ENCODE results near the gene SMAP2. TPM values are rescaled to one million over a fixed set of nuclear protein-coding genes. Genes with fewer than 3 reads are reported as not detected.

SMAP2 gene
- total RNA-seq, 3 donors from 2014 or later: 27.2 to 64.2 (median 33.1) TPM

DNA sequence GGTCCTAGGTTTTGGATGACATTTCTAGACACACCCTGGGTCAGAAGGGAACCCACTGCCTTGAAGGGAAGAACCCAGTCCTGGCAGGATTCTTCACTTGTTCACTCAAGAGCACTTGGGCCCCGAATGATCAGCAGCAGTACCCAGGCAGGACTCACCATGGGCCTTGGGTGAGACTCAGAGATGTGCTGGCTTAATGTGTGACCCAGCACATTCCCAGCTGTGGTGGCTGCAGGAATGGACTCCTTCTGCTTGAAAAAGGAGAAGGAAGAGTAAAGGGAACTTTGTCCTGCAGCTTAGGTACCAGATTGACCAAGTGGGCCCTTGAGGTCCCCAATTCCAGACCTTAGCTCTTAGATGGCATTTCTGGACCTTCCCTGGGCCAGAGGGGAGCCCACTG is 12.3 kb upstream of the SMAP2 start:
- Histone ChIP-seq H3K36me3 (no peaks in the 10 kb centered on the region), H3K4me1 (no peaks in the 10 kb centered on the region), H3K27me3 (no peaks in the 10 kb centered on the region), H3K27ac (no peak overlapping the region), H3K4me3 (no peak overlapping the region), H3K9me3 (peaks cover 0 to 15% of the 10 kb centered on the region in 2 donors)
- no peak for DNase-seq (ENCODE audit: low spot score in 2 of 2)
- intact Hi-C loops (cut with DNase I; ENCODE audit: low total_unique reads): no loop called here
- TF ChIP-seq POLR2AphosphoS5 (IDR thresholded peaks at IDR 0.05) (no peak), POLR2A (IDR thresholded peaks at IDR 0.05) (no peak)
- TF ChIP-seq, protein P1, sequence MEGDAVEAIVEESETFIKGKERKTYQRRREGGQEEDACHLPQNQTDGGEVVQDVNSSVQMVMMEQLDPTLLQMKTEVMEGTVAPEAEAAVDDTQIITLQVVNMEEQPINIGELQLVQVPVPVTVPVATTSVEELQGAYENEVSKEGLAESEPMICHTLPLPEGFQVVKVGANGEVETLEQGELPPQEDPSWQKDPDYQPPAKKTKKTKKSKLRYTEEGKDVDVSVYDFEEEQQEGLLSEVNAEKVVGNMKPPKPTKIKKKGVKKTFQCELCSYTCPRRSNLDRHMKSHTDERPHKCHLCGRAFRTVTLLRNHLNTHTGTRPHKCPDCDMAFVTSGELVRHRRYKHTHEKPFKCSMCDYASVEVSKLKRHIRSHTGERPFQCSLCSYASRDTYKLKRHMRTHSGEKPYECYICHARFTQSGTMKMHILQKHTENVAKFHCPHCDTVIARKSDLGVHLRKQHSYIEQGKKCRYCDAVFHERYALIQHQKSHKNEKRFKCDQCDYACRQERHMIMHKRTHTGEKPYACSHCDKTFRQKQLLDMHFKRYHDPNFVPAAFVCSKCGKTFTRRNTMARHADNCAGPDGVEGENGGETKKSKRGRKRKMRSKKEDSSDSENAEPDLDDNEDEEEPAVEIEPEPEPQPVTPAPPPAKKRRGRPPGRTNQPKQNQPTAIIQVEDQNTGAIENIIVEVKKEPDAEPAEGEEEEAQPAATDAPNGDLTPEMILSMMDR (IDR thresholded peaks at IDR 0.05): no peak

DNA sequence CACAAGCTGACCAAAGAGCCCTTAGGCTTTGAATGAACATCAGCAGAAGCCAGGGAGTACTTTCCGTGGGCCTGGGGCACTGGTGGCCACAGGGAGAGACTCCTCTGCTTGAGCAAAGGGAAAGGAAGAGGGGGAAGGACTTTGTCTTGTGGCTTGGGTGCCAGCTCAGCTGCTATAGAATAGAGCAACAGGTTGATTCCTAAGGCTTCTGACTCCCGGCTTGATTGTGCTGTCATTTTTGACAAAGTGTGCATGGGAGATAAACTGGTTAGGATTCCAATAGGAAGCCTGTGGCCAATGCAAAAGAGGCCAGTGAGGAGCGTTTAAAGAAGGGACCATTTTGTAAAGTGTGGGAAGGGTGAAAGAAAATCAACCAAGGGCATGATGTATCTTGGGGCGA is 11.9 kb upstream of the SMAP2 start:
- H3K36me3 ChIP-seq: no peaks in the 10 kb centered on the region
- no peak overlapping the region for H3K27ac ChIP-seq
- intact Hi-C loops (cut with DNase I; ENCODE audit: low total_unique reads): no loop called here

DNA sequence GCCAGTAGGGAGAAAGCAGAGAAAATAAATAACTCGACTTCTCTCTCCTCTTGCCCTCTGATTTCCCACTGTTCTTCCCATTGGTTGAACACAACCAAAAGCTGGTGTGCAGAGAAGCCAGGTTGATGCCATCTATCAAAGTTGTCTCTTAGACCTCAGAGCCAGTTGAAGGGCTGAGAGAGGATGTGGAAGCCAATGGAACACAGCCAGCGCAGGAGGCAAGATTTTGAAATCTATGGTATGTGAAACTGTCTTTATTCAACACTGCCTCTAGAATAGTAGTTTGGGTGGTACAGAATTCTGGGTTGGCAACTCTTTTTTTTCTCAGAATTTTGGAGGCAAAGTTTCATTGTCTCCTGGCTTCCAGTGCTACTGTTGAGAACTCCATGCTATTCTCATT is 11.3 kb upstream of the SMAP2 start:
- Histone ChIP-seq H3K27ac (no peak overlapping the region), H3K4me3 (no peak overlapping the region), H3K4me1 (no peaks in the 10 kb centered on the region), H3K9me3 (peaks cover 0 to 12% of the 10 kb centered on the region in 2 donors), H3K27me3 (no peaks in the 10 kb centered on the region), H3K36me3 (no peaks in the 10 kb centered on the region)
- TF ChIP-seq POLR2A (IDR thresholded peaks at IDR 0.05): no peak
- TF ChIP-seq POLR2AphosphoS5 (IDR thresholded peaks at IDR 0.05): no peak
- TF ChIP-seq, protein P1 (IDR thresholded peaks at IDR 0.05): no peak
- intact Hi-C loops (cut with DNase I; ENCODE audit: low total_unique reads): no loop called here
- no peak for DNase-seq (ENCODE audit: low spot score in 2 of 2)

More for the DNA sequence above, 11.9 kb upstream of the SMAP2 start:
- TF ChIP-seq POLR2AphosphoS5 (IDR thresholded peaks at IDR 0.05): no peak
- TF ChIP-seq, protein P1 (IDR thresholded peaks at IDR 0.05): no peak
- no peak for TF ChIP-seq POLR2A (IDR thresholded peaks at IDR 0.05)
- peaks cover 0 to 15% of the 10 kb centered on the region in 2 donors for H3K9me3 ChIP-seq
- no peaks in the 10 kb centered on the region for H3K4me1 ChIP-seq
- no peaks in the 10 kb centered on the region for H3K27me3 ChIP-seq
- H3K4me3 ChIP-seq: no peak overlapping the region
- DNase-seq (ENCODE audit: low spot score in 2 of 2): no peak

DNA sequence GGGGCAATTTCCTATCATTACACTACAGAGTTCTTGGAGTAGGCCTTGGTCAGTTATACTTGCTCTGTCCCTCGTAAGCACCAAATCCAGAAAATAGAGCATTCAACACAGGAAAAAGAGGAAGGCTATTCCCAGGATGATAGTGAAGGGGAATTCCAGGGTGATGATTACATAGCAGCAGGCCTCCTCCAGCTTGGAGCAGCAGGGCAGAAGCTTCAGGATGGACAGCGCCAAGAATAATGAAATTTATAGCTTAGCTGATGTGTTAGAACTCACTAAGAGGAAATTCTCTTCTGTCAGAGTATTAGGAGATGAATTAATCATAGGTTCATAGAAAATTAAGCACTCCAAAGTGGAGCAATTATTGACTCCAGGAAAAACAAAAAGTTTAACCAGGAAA is 10.8 kb upstream of the SMAP2 start:
- Histone ChIP-seq H3K9me3 (peaks cover 0 to 7% of the 10 kb centered on the region in 2 donors), H3K27ac (no peak overlapping the region), H3K4me1 (no peaks in the 10 kb centered on the region), H3K4me3 (no peak overlapping the region), H3K36me3 (no peaks in the 10 kb centered on the region), H3K27me3 (no peaks in the 10 kb centered on the region)
- TF ChIP-seq POLR2AphosphoS5 (IDR thresholded peaks at IDR 0.05) (no peak), POLR2A (IDR thresholded peaks at IDR 0.05) (no peak)
- TF ChIP-seq, protein P1 (IDR thresholded peaks at IDR 0.05): no peak
- intact Hi-C loops (cut with DNase I; ENCODE audit: low total_unique reads): no loop called here
- DNase-seq (ENCODE audit: low spot score in 2 of 2): no peak

DNA sequence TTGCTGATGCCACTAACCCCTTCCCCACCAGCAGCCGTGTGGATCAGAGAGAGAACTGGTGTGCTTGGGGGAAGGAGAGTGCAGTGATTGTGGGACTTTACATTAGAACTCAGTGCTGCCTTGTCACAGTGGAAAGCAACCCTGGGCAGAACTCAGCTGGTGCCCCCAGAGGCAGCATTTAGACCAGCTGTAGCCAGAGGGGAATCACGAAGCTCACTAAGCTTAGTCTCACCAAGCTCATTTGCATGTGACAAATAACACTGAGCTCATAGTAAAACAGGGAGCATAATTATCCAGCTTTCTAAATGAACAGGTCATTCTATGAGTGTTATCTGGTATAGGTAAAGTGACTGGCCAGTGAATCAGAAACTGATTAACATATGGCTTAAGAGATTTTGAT is 9.8 kb upstream of the SMAP2 start:
- Histone ChIP-seq H3K4me3 (no peak overlapping the region), H3K27me3 (no peaks in the 10 kb centered on the region), H3K36me3 (no peaks in the 10 kb centered on the region), H3K4me1 (no peaks in the 10 kb centered on the region), H3K9me3 (no peaks in the 10 kb centered on the region), H3K27ac (no peak overlapping the region)
- TF ChIP-seq, protein P1 (IDR thresholded peaks at IDR 0.05): no peak
- no peak for TF ChIP-seq POLR2AphosphoS5 (IDR thresholded peaks at IDR 0.05)
- TF ChIP-seq POLR2A (IDR thresholded peaks at IDR 0.05): no peak
- DNase-seq (ENCODE audit: low spot score in 2 of 2): no peak
- intact Hi-C loops (cut with DNase I; ENCODE audit: low total_unique reads): no loop called here
